Measurements from ENCODE around the gene MUC4.

- TF ChIP-seq SNAI2 (CRISPR knock-in tag; IDR thresholded peaks at IDR 0.05) (no peak), TCF4 (CRISPR knock-in tag; IDR thresholded peaks at IDR 0.05; ENCODE audit: borderline replicate concordance) (no peak), ZC3H10 (CRISPR knock-in tag; IDR thresholded peaks at IDR 0.05) (no peak)
- TF ChIP-seq, protein P1, sequence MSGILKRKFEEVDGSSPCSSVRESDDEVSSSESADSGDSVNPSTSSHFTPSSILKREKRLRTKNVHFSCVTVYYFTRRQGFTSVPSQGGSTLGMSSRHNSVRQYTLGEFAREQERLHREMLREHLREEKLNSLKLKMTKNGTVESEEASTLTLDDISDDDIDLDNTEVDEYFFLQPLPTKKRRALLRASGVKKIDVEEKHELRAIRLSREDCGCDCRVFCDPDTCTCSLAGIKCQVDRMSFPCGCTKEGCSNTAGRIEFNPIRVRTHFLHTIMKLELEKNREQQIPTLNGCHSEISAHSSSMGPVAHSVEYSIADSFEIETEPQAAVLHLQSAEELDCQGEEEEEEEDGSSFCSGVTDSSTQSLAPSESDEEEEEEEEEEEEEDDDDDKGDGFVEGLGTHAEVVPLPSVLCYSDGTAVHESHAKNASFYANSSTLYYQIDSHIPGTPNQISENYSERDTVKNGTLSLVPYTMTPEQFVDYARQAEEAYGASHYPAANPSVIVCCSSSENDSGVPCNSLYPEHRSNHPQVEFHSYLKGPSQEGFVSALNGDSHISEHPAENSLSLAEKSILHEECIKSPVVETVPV (CRISPR knock-in tag; IDR thresholded peaks at IDR 0.05): no peak
These were observed 82.1 kb downstream of the MUC4 start for GRCh38 chr3:195729476-195730251.
